ENCODE measurements around the gene CEP170B. TPM values are rescaled to one million over a fixed set of nuclear protein-coding genes. Genes with fewer than 3 reads are reported as not detected.

The CEP170B gene
- polyA plus RNA-seq, 2 donors: 19.8 to 37.5 TPM

GRCh38 chr14:104919993-104920315 is 54.9 kb downstream of the CEP170B start:
- no peak overlapping the region for H3K4me3 ChIP-seq (ENCODE audit: low read depth in 1 of 2, low read length in 2 of 2)
- no peaks in the 10 kb centered on the region for H3K36me3 ChIP-seq (ENCODE audit: control insufficient read depth in 2 of 2, insufficient read depth in 2 of 2, low read length in 1 of 2)
- WGBS, 2 donors: 57 to 58% methylated on average over 3 of the region's 3 CpGs
- H3K27me3 ChIP-seq (ENCODE audit: control insufficient read depth in 1 of 2, insufficient read depth in 2 of 2, low read length in 2 of 2): no peaks in the 10 kb centered on the region
- H3K4me1 ChIP-seq (ENCODE audit: control insufficient read depth in 2 of 2, insufficient read depth in 2 of 2, low read length in 1 of 2): no peaks in the 10 kb centered on the region
- H3K9me3 ChIP-seq (ENCODE audit: control insufficient read depth in 2 of 2, insufficient read depth in 1 of 2, low read depth in 1 of 2, low read length in 1 of 2): peaks cover 0 to 5% of the 10 kb centered on the region in 2 donors
- H3K27ac ChIP-seq (ENCODE audit: low read depth in 2 of 2, low read length in 1 of 2): no peak overlapping the region

GRCh38 chr14:104923640-104924420 is 58.8 kb downstream of the CEP170B start:
- Histone ChIP-seq H3K4me1 (ENCODE audit: control insufficient read depth in 2 of 2, insufficient read depth in 2 of 2, low read length in 1 of 2) (no peaks in the 10 kb centered on the region), H3K36me3 (ENCODE audit: control insufficient read depth in 2 of 2, insufficient read depth in 2 of 2, low read length in 1 of 2) (no peaks in the 10 kb centered on the region), H3K4me3 (ENCODE audit: low read depth in 1 of 2, low read length in 2 of 2) (no peak overlapping the region), H3K27me3 (ENCODE audit: control insufficient read depth in 1 of 2, insufficient read depth in 2 of 2, low read length in 2 of 2) (no peaks in the 10 kb centered on the region), H3K9me3 (ENCODE audit: control insufficient read depth in 2 of 2, insufficient read depth in 1 of 2, low read depth in 1 of 2, low read length in 1 of 2) (peaks cover 0 to 5% of the 10 kb centered on the region in 2 donors), H3K27ac (ENCODE audit: low read depth in 2 of 2, low read length in 1 of 2) (no peak overlapping the region)
- 92 to 93% methylated on average over 4 of the region's 4 CpGs for WGBS, 2 donors

GRCh38 chr14:104924421-104925213 is 59.5 kb downstream of the CEP170B start, which contains the start of gene PLD4:
Gene PLD4 (plus strand): TSS chr14:104924879. CDS start chr14:104927141, 2,262 bp downstream.
- WGBS, 2 donors: 84 to 86% methylated on average over 14 of the region's 14 CpGs
- no peak within 1 kb of the TSS for H3K27ac ChIP-seq (ENCODE audit: low read depth in 2 of 2, low read length in 1 of 2)

GRCh38 chr14:104925214-104925854 is 60.3 kb downstream of the CEP170B start:
- H3K4me3 ChIP-seq (ENCODE audit: low read depth in 1 of 2, low read length in 2 of 2): no peak overlapping the region
- H3K27ac ChIP-seq (ENCODE audit: low read depth in 2 of 2, low read length in 1 of 2): no peak overlapping the region
- 73 to 77% methylated on average over 10 of the region's 10 CpGs for WGBS, 2 donors
- H3K9me3 ChIP-seq (ENCODE audit: control insufficient read depth in 2 of 2, insufficient read depth in 1 of 2, low read depth in 1 of 2, low read length in 1 of 2): peaks cover 0 to 5% of the 10 kb centered on the region in 2 donors
- no peaks in the 10 kb centered on the region for H3K4me1 ChIP-seq (ENCODE audit: control insufficient read depth in 2 of 2, insufficient read depth in 2 of 2, low read length in 1 of 2)
- no peaks in the 10 kb centered on the region for H3K36me3 ChIP-seq (ENCODE audit: control insufficient read depth in 2 of 2, insufficient read depth in 2 of 2, low read length in 1 of 2)
- H3K27me3 ChIP-seq (ENCODE audit: control insufficient read depth in 1 of 2, insufficient read depth in 2 of 2, low read length in 2 of 2): no peaks in the 10 kb centered on the region

More at GRCh38 chr14:104924421-104925213, 59.5 kb downstream of the CEP170B start, which contains the start of gene PLD4:
- Histone ChIP-seq H3K4me1 (ENCODE audit: control insufficient read depth in 2 of 2, insufficient read depth in 2 of 2, low read length in 1 of 2) (no peaks in the 10 kb centered on the region), H3K9me3 (ENCODE audit: control insufficient read depth in 2 of 2, insufficient read depth in 1 of 2, low read depth in 1 of 2, low read length in 1 of 2) (peaks cover 0 to 5% of the 10 kb centered on the region in 2 donors), H3K4me3 (ENCODE audit: low read depth in 1 of 2, low read length in 2 of 2) (no peak within 1 kb of the TSS), H3K36me3 (ENCODE audit: control insufficient read depth in 2 of 2, insufficient read depth in 2 of 2, low read length in 1 of 2) (no peaks in the 10 kb centered on the region), H3K27me3 (ENCODE audit: control insufficient read depth in 1 of 2, insufficient read depth in 2 of 2, low read length in 2 of 2) (no peaks in the 10 kb centered on the region)

GRCh38 chr14:104925855-104926609 is 61.0 kb downstream of the CEP170B start:
- WGBS, 2 donors: 83 to 85% methylated on average over 15 of the region's 15 CpGs
- H3K36me3 ChIP-seq (ENCODE audit: control insufficient read depth in 2 of 2, insufficient read depth in 2 of 2, low read length in 1 of 2): no peaks in the 10 kb centered on the region
- peaks cover 0 to 5% of the 10 kb centered on the region in 2 donors for H3K9me3 ChIP-seq (ENCODE audit: control insufficient read depth in 2 of 2, insufficient read depth in 1 of 2, low read depth in 1 of 2, low read length in 1 of 2)
- no peak overlapping the region for H3K27ac ChIP-seq (ENCODE audit: low read depth in 2 of 2, low read length in 1 of 2)
- peaks cover 0 to 2% of the 10 kb centered on the region in 2 donors for H3K4me1 ChIP-seq (ENCODE audit: control insufficient read depth in 2 of 2, insufficient read depth in 2 of 2, low read length in 1 of 2)
- H3K27me3 ChIP-seq (ENCODE audit: control insufficient read depth in 1 of 2, insufficient read depth in 2 of 2, low read length in 2 of 2): no peaks in the 10 kb centered on the region
- no peak overlapping the region for H3K4me3 ChIP-seq (ENCODE audit: low read depth in 1 of 2, low read length in 2 of 2)

GRCh38 chr14:104926619-104927431 is 61.8 kb downstream of the CEP170B start:
- Histone ChIP-seq H3K27me3 (ENCODE audit: control insufficient read depth in 1 of 2, insufficient read depth in 2 of 2, low read length in 2 of 2) (no peaks in the 10 kb centered on the region), H3K36me3 (ENCODE audit: control insufficient read depth in 2 of 2, insufficient read depth in 2 of 2, low read length in 1 of 2) (no peaks in the 10 kb centered on the region), H3K4me1 (ENCODE audit: control insufficient read depth in 2 of 2, insufficient read depth in 2 of 2, low read length in 1 of 2) (peaks cover 0 to 3% of the 10 kb centered on the region in 2 donors), H3K9me3 (ENCODE audit: control insufficient read depth in 2 of 2, insufficient read depth in 1 of 2, low read depth in 1 of 2, low read length in 1 of 2) (peaks cover 0 to 5% of the 10 kb centered on the region in 2 donors), H3K27ac (ENCODE audit: low read depth in 2 of 2, low read length in 1 of 2) (no peak overlapping the region), H3K4me3 (ENCODE audit: low read depth in 1 of 2, low read length in 2 of 2) (no peak overlapping the region)
- WGBS, 2 donors: 60 to 69% methylated on average over 20 to 21 of the region's 21 CpGs

GRCh38 chr14:104927432-104927816 is 62.4 kb downstream of the CEP170B start:
- no peak overlapping the region for H3K4me3 ChIP-seq (ENCODE audit: low read depth in 1 of 2, low read length in 2 of 2)
- 60 to 73% methylated on average over 10 of the region's 10 CpGs for WGBS, 2 donors
- H3K9me3 ChIP-seq (ENCODE audit: control insufficient read depth in 2 of 2, insufficient read depth in 1 of 2, low read depth in 1 of 2, low read length in 1 of 2): peaks cover 0 to 5% of the 10 kb centered on the region in 2 donors
- H3K27me3 ChIP-seq (ENCODE audit: control insufficient read depth in 1 of 2, insufficient read depth in 2 of 2, low read length in 2 of 2): no peaks in the 10 kb centered on the region
- H3K36me3 ChIP-seq (ENCODE audit: control insufficient read depth in 2 of 2, insufficient read depth in 2 of 2, low read length in 1 of 2): no peaks in the 10 kb centered on the region
- no peak overlapping the region for H3K27ac ChIP-seq (ENCODE audit: low read depth in 2 of 2, low read length in 1 of 2)
- peaks cover 0 to 3% of the 10 kb centered on the region in 2 donors for H3K4me1 ChIP-seq (ENCODE audit: control insufficient read depth in 2 of 2, insufficient read depth in 2 of 2, low read length in 1 of 2)

- Histone ChIP-seq H3K36me3 (ENCODE audit: control insufficient read depth in 2 of 2, insufficient read depth in 2 of 2, low read length in 1 of 2) (no peaks in the 10 kb centered on the region), H3K27me3 (ENCODE audit: control insufficient read depth in 1 of 2, insufficient read depth in 2 of 2, low read length in 2 of 2) (no peaks in the 10 kb centered on the region), H3K4me1 (ENCODE audit: control insufficient read depth in 2 of 2, insufficient read depth in 2 of 2, low read length in 1 of 2) (peaks cover 0 to 3% of the 10 kb centered on the region in 2 donors), H3K4me3 (ENCODE audit: low read depth in 1 of 2, low read length in 2 of 2) (no peak overlapping the region), H3K27ac (ENCODE audit: low read depth in 2 of 2, low read length in 1 of 2) (no peak overlapping the region), H3K9me3 (ENCODE audit: control insufficient read depth in 2 of 2, insufficient read depth in 1 of 2, low read depth in 1 of 2, low read length in 1 of 2) (peaks cover 0 to 5% of the 10 kb centered on the region in 2 donors)
- WGBS, 2 donors: 58 to 70% methylated on average over 8 of the region's 8 CpGs
Measured at GRCh38 chr14:104927901-104928300, 62.8 kb downstream of the CEP170B start.
